GM23338 (cell line): ENCODE results near the gene AFTPH. TPM values are rescaled to one million over a fixed set of nuclear protein-coding genes. Genes with fewer than 3 reads are reported as not detected.
A peak's percentile ranks its signal among the peaks of the same experiment; 100 is the strongest.

Source experiments
- ATAC-seq: fragments of 200-7000 bp; cut with Tn5 transposase; 3 replicates; pipeline ENCODE4 v1.9.1; 2020
- DNase-seq: peaks from one replicate; pipeline ENCODE4 v3.0.0-alpha.2; 2015; ENCODE audit warnings: low spot score
- H2AFZ ChIP-seq: fragments of 200-600 bp; sonication (generic); 2 replicates; pipeline ENCODE4 v1.8.0; 2016; ENCODE audit warnings: antibody characterized with exemption, mild to moderate bottlenecking, moderate library complexity
- H3F3A ChIP-seq: fragments of 200-600 bp; sonication (generic); replicated peaks from 2 replicates; pipeline ENCODE4 v1.8.0; 2017; ENCODE audit warnings: antibody characterized with exemption, mixed run types, low read depth
- H3K27ac ChIP-seq: fragments of 200-600 bp; sonication (generic); 2 replicates; pipeline ENCODE4 v1.6.1; 2016; ENCODE audit warnings: low read depth
- H3K27me3 ChIP-seq: fragments of 200-600 bp; sonication (generic); 2 replicates; pipeline ENCODE4 v1.8.0; 2016; ENCODE audit warnings: mild to moderate bottlenecking, mixed run types, moderate library complexity; ENCODE audit not compliant: insufficient read depth
- H3K36me3 ChIP-seq: fragments of 200-600 bp; sonication (generic); 2 replicates; pipeline ENCODE4 v1.8.0; 2016; ENCODE audit warnings: mild to moderate bottlenecking; ENCODE audit not compliant: insufficient read depth
- H3K4me1 ChIP-seq: fragments of 200-600 bp; sonication (generic); 2 replicates; pipeline ENCODE4 v1.8.0; 2016; ENCODE audit warnings: mild to moderate bottlenecking, moderate library complexity; ENCODE audit not compliant: insufficient read depth
- H3K4me2 ChIP-seq: fragments of 200-600 bp; sonication (generic); 2 replicates; pipeline ENCODE4 v1.7.1; 2017; ENCODE audit warnings: mixed run types
- H3K4me3 ChIP-seq: fragments of 200-600 bp; sonication (generic); 2 replicates; pipeline ENCODE4 v1.6.1; 2016; ENCODE audit warnings: mixed run types
- H3K79me2 ChIP-seq: fragments of 200-600 bp; sonication (generic); replicated peaks from 2 replicates; pipeline ENCODE4 v1.8.0; 2017; ENCODE audit warnings: mild to moderate bottlenecking; ENCODE audit not compliant: insufficient read depth
- H3K9me2 ChIP-seq: fragments of 200-600 bp; sonication (generic); 2 replicates; pipeline ENCODE4 v1.8.0; 2017; ENCODE audit not compliant: insufficient read depth
- H4K20me1 ChIP-seq: fragments of 200-600 bp; sonication (generic); replicated peaks from 2 replicates; pipeline ENCODE4 v1.8.0; 2017; ENCODE audit warnings: mild to moderate bottlenecking; ENCODE audit not compliant: insufficient read depth
- H3K27ac Mint-ChIP-seq: 2 replicates; pipeline ENCODE4 v1.8.0; 2020; ENCODE audit warnings: inconsistent platforms, mild to moderate bottlenecking, moderate library complexity, mixed read lengths
- H3K27me3 Mint-ChIP-seq: 3 replicates; pipeline ENCODE4 v1.8.0; 2022; ENCODE audit warnings: low read depth, mild to moderate bottlenecking, moderate library complexity, mixed read lengths, inconsistent platforms; ENCODE audit not compliant: insufficient read depth, poor library complexity
- H3K36me3 Mint-ChIP-seq: 3 replicates; pipeline ENCODE4 v1.8.0; 2021; ENCODE audit warnings: low read depth, mild to moderate bottlenecking, inconsistent platforms, moderate library complexity, mixed read lengths
- H3K4me1 Mint-ChIP-seq: 3 replicates; pipeline ENCODE4 v1.8.0; 2020; ENCODE audit warnings: mild to moderate bottlenecking, inconsistent platforms, mixed read lengths
- H3K4me3 Mint-ChIP-seq: 3 replicates; pipeline ENCODE4 v1.8.0; 2021; ENCODE audit warnings: moderate library complexity, mild to moderate bottlenecking, inconsistent platforms, mixed read lengths
- H3K9me3 Mint-ChIP-seq: 3 replicates; pipeline ENCODE4 v1.8.0; 2020; ENCODE audit warnings: moderate library complexity, mild to moderate bottlenecking, inconsistent platforms, mixed read lengths
- CREB1 ChIP-seq: fragments of 250-450 bp; sonication (Bioruptor Pico); IDR thresholded peaks from 2 replicates; pipeline ENCODE4 v1.5.0; 2020; ENCODE audit warnings: low read depth, mild to moderate bottlenecking, moderate library complexity
- EZH2 ChIP-seq: fragments of 200-600 bp; sonication (generic); IDR thresholded peaks from one replicate; pipeline ENCODE4 v1.8.0; 2017; ENCODE audit warnings: antibody characterized with exemption, mild to moderate bottlenecking, low read depth; ENCODE audit not compliant: unreplicated experiment
- EZH2phosphoT487 ChIP-seq: fragments of 200-600 bp; sonication (generic); IDR thresholded peaks from one replicate; pipeline ENCODE4 v1.8.1; 2018; ENCODE audit warnings: antibody characterized with exemption; ENCODE audit not compliant: unreplicated experiment
- JUNB ChIP-seq: IDR thresholded peaks from one replicate; pipeline ENCODE4 v1.6.1; 2016; ENCODE audit warnings: antibody characterized with exemption; ENCODE audit not compliant: unreplicated experiment
- POLR2AphosphoS5 ChIP-seq: IDR thresholded peaks from 2 replicates; pipeline ENCODE4 v1.6.1; 2016; ENCODE audit warnings: antibody characterized with exemption, low read depth
- STAT1 ChIP-seq: IDR thresholded peaks from one replicate; pipeline ENCODE4 v1.6.1; 2016; ENCODE audit warnings: antibody characterized with exemption; ENCODE audit not compliant: unreplicated experiment
- ZNF114 ChIP-seq: fragments of 250-450 bp; sonication (Bioruptor Pico); IDR thresholded peaks from 2 replicates; pipeline ENCODE4 v1.5.0; 2020; ENCODE audit warnings: mild to moderate bottlenecking, moderate library complexity
- polyA plus RNA-seq: library from polyadenylated mRNA; unstranded; fragments of >200 nt; fragmentation: Nextera tagmentation; extraction: Ambion mirVana; gene quantifications from 2 replicates; pipeline ENCODE4 v1.2.1, GENCODE V29; 2016
- total RNA-seq: library from RNA; depleted of rRNA; stranded (reverse); fragments of >200 nt; shearing (Covaris generic); gene quantifications from 2 replicates; pipeline ENCODE4 v1.2.3, GENCODE V29; 2014
- TF ChIP-seq, protein P1 (sequence below), 2 experiments: fragments of 200-600 bp in 1 of 2; sonication (generic) in 1 of 2; conservative IDR thresholded peaks; 2 replicates each; pipeline versions ENCODE4 v1.5.1 to v1.6.1; 2016 to 2017; ENCODE audit warnings: antibody characterized with exemption in 2 of 2, low read depth in 2 of 2, mild to moderate bottlenecking in 2 of 2, moderate library complexity in 1 of 2
- TF ChIP-seq, protein P2 (sequence below): fragments of 250-450 bp; sonication (Bioruptor Pico); IDR thresholded peaks from 2 replicates; pipeline ENCODE4 v1.5.0; 2020; ENCODE audit warnings: mild to moderate bottlenecking, moderate library complexity

Gene AFTPH
- total and polyA plus RNA-seq, 2 experiments from 2014 or later: 14.9 to 20.6 TPM

GRCh38 chr2:64522843-64523428 lies 1.2 kb upstream of the AFTPH start:
- no peak overlapping the region for H3K27ac ChIP-seq
- H3K27ac Mint-ChIP-seq: no peak overlapping the region
- H3K4me3 ChIP-seq: peak overlapping the region; percentile 94
- no peak for TF ChIP-seq EZH2phosphoT487
- TF ChIP-seq EZH2: no peak
- TF ChIP-seq JUNB: no peak
- TF ChIP-seq, protein P1, sequence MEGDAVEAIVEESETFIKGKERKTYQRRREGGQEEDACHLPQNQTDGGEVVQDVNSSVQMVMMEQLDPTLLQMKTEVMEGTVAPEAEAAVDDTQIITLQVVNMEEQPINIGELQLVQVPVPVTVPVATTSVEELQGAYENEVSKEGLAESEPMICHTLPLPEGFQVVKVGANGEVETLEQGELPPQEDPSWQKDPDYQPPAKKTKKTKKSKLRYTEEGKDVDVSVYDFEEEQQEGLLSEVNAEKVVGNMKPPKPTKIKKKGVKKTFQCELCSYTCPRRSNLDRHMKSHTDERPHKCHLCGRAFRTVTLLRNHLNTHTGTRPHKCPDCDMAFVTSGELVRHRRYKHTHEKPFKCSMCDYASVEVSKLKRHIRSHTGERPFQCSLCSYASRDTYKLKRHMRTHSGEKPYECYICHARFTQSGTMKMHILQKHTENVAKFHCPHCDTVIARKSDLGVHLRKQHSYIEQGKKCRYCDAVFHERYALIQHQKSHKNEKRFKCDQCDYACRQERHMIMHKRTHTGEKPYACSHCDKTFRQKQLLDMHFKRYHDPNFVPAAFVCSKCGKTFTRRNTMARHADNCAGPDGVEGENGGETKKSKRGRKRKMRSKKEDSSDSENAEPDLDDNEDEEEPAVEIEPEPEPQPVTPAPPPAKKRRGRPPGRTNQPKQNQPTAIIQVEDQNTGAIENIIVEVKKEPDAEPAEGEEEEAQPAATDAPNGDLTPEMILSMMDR (conservative IDR thresholded peaks at IDR 0.05; ENCODE audit: low read depth in 2 of 2): peak; percentile 68 to 93
- H3K79me2 ChIP-seq: peaks cover 33% of the 10 kb centered on the region
- H3K4me1 Mint-ChIP-seq: peaks cover 14% of the 10 kb centered on the region
- H3K4me2 ChIP-seq: peak overlapping the region; percentile 98
- no peaks in the 10 kb centered on the region for H3K27me3 ChIP-seq
- no peaks in the 10 kb centered on the region for H3K36me3 ChIP-seq
- H4K20me1 ChIP-seq: no peaks in the 10 kb centered on the region; the same call in 1 of the 2 replicates
- DNase-seq: peak; percentile 71
- no peak for ATAC-seq
- H3F3A ChIP-seq: no peaks in the 10 kb centered on the region
- H3K27me3 Mint-ChIP-seq: peaks cover 5% of the 10 kb centered on the region
- no peaks in the 10 kb centered on the region for H3K9me2 ChIP-seq
- H2AFZ ChIP-seq: peak overlapping the region; percentile 100
- no peaks in the 10 kb centered on the region; the same call in 2 of the 3 replicates for H3K36me3 Mint-ChIP-seq
- 0 out of 2 replicates have a peak, but pooled peaks cover 15% of the 10 kb centered on the region for H3K4me1 ChIP-seq
- peak overlapping the region; percentile 97 for H3K4me3 Mint-ChIP-seq
- H3K9me3 Mint-ChIP-seq: no peaks in the 10 kb centered on the region

DNA sequence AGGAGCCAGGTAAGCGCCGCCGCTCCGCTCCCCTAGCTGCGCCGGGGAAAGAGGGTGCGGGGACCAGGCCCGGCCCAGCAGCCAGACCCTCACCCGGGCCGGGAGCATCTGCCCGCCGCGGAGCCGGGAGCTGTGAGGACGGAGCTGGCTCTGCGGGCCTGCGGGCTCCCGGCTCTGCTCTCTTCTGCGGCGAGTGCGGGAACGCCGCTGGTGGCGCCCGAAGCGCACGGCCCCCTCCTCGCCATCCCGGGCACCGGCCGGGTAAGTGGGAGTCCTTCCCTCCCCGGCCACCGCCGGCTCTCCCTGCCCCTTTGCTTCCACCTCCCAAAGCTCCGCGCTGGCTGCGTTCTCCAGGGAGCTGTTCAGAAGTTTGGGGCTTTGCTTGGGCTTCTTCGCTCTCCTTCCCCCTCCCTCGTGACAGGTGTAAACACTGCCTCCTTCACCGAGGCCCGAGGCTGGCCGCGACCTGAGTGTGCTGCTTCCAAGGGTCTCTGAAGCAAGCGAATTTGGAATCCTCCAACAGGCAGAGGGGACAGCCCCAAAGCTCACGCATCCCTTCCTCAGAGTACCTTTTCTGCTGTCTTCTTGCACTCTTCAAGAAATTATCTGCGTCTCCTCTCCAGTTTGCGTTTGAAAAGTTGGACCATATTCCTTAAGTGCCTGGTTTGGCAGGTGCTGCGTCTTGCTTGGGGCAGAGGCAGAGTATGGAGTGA lies 632 bp downstream of the AFTPH start:
- peak overlapping the region; percentile 72; the same call in 1 of the 2 replicates for H2AFZ ChIP-seq
- Mint-ChIP-seq H3K36me3 (no peaks in the 10 kb centered on the region; the same call in 2 of the 3 replicates), H3K9me3 (no peaks in the 10 kb centered on the region), H3K4me3 (peak overlapping the region; percentile 97), H3K27me3 (peaks cover 5% of the 10 kb centered on the region), H3K27ac (peak overlapping the region; percentile 97), H3K4me1 (peaks cover 14% of the 10 kb centered on the region)
- H3F3A ChIP-seq: no peaks in the 10 kb centered on the region
- no peaks in the 10 kb centered on the region for H3K9me2 ChIP-seq
- H3K27ac ChIP-seq: peak overlapping the region; percentile 68
- DNase-seq: peak; percentile 67
- H3K79me2 ChIP-seq: peaks cover 51% of the 10 kb centered on the region
- H3K27me3 ChIP-seq: no peaks in the 10 kb centered on the region
- 0 out of 2 replicates have a peak, but pooled peaks cover 15% of the 10 kb centered on the region for H3K4me1 ChIP-seq
- peak; percentile 63 for ATAC-seq
- H4K20me1 ChIP-seq: no peaks in the 10 kb centered on the region; the same call in 1 of the 2 replicates
- H3K4me2 ChIP-seq: peak overlapping the region; percentile 96
- no peaks in the 10 kb centered on the region for H3K36me3 ChIP-seq
- H3K4me3 ChIP-seq: peak overlapping the region; percentile 94
- TF ChIP-seq POLR2AphosphoS5 (no peak), EZH2phosphoT487 (no peak), EZH2 (no peak), CREB1 (CRISPR knock-in tag) (no peak), ZNF114 (CRISPR knock-in tag) (no peak), JUNB (no peak), STAT1 (no peak)
- TF ChIP-seq, protein P2, sequence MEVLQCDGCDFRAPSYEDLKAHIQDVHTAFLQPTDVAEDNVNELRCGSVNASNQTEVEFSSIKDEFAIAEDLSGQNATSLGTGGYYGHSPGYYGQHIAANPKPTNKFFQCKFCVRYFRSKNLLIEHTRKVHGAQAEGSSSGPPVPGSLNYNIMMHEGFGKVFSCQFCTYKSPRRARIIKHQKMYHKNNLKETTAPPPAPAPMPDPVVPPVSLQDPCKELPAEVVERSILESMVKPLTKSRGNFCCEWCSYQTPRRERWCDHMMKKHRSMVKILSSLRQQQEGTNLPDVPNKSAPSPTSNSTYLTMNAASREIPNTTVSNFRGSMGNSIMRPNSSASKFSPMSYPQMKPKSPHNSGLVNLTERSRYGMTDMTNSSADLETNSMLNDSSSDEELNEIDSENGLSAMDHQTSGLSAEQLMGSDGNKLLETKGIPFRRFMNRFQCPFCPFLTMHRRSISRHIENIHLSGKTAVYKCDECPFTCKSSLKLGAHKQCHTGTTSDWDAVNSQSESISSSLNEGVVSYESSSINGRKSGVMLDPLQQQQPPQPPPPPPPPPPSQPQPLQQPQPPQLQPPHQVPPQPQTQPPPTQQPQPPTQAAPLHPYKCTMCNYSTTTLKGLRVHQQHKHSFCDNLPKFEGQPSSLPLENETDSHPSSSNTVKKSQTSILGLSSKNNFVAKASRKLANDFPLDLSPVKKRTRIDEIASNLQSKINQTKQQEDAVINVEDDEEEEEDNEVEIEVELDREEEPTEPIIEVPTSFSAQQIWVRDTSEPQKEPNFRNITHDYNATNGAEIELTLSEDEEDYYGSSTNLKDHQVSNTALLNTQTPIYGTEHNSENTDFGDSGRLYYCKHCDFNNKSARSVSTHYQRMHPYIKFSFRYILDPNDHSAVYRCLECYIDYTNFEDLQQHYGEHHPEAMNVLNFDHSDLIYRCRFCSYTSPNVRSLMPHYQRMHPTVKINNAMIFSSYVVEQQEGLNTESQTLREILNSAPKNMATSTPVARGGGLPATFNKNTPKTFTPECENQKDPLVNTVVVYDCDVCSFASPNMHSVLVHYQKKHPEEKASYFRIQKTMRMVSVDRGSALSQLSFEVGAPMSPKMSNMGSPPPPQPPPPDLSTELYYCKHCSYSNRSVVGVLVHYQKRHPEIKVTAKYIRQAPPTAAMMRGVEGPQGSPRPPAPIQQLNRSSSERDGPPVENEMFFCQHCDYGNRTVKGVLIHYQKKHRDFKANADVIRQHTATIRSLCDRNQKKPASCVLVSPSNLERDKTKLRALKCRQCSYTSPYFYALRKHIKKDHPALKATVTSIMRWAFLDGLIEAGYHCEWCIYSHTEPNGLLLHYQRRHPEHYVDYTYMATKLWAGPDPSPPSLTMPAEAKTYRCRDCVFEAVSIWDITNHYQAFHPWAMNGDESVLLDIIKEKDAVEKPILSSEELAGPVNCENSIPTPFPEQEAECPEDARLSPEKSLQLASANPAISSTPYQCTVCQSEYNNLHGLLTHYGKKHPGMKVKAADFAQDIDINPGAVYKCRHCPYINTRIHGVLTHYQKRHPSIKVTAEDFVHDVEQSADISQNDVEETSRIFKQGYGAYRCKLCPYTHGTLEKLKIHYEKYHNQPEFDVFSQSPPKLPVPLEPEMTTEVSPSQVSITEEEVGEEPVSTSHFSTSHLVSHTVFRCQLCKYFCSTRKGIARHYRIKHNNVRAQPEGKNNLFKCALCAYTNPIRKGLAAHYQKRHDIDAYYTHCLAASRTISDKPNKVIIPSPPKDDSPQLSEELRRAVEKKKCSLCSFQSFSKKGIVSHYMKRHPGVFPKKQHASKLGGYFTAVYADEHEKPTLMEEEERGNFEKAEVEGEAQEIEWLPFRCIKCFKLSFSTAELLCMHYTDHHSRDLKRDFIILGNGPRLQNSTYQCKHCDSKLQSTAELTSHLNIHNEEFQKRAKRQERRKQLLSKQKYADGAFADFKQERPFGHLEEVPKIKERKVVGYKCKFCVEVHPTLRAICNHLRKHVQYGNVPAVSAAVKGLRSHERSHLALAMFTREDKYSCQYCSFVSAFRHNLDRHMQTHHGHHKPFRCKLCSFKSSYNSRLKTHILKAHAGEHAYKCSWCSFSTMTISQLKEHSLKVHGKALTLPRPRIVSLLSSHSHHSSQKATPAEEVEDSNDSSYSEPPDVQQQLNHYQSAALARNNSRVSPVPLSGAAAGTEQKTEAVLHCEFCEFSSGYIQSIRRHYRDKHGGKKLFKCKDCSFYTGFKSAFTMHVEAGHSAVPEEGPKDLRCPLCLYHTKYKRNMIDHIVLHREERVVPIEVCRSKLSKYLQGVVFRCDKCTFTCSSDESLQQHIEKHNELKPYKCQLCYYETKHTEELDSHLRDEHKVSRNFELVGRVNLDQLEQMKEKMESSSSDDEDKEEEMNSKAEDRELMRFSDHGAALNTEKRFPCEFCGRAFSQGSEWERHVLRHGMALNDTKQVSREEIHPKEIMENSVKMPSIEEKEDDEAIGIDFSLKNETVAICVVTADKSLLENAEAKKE (CRISPR knock-in tag): no peak
